Smooth muscle cell (in vitro differentiated cells): ENCODE data around the gene SH3GL3. TPM values are rescaled to one million over a fixed set of nuclear protein-coding genes. Genes with fewer than 3 reads are reported as not detected.

ENCODE experiments used
- DNase-seq: peaks from one replicate; lab custom pipeline; 2025; ENCODE audit not compliant: unreplicated experiment; lab: John Stamatoyannopoulos, UW
- H2AFZ ChIP-seq: fragments of 200-600 bp; sonication (generic); 2 replicates; pipeline ENCODE4 v1.6.0; 2016; ENCODE audit warnings: antibody characterized with exemption, low read depth, mild to moderate bottlenecking
- H3F3A ChIP-seq: fragments of 200-600 bp; sonication (generic); 2 replicates; pipeline ENCODE4 v1.6.0; 2017; ENCODE audit warnings: antibody characterized with exemption, low read depth
- H3K27ac ChIP-seq: fragments of 200-600 bp; sonication (generic); 2 replicates; pipeline ENCODE4 v1.5.1; 2016; ENCODE audit warnings: low read depth, mild to moderate bottlenecking
- H3K27me3 ChIP-seq: fragments of 200-600 bp; sonication (generic); 2 replicates; pipeline ENCODE4 v1.6.1; 2016; ENCODE audit warnings: low read depth, mild to moderate bottlenecking
- H3K36me3 ChIP-seq: fragments of 200-600 bp; sonication (generic); 2 replicates; pipeline ENCODE4 v1.5.1; 2016; ENCODE audit warnings: low read depth
- H3K4me1 ChIP-seq: fragments of 200-600 bp; sonication (generic); 2 replicates; pipeline ENCODE4 v1.5.1; 2016; ENCODE audit warnings: low read depth
- H3K4me2 ChIP-seq: fragments of 200-600 bp; sonication (generic); 2 replicates; pipeline ENCODE4 v1.6.0; 2016; ENCODE audit warnings: mild to moderate bottlenecking
- H3K4me3 ChIP-seq: fragments of 200-600 bp; sonication (generic); 2 replicates; pipeline ENCODE4 v1.5.1; 2016; ENCODE audit warnings: mild to moderate bottlenecking
- H3K79me2 ChIP-seq: fragments of 200-600 bp; sonication (generic); 2 replicates; pipeline ENCODE4 v1.6.0; 2016; ENCODE audit warnings: low read depth, mild to moderate bottlenecking
- H3K9ac ChIP-seq: fragments of 200-600 bp; sonication (generic); 2 replicates; pipeline ENCODE4 v1.6.0; 2016; ENCODE audit warnings: low read depth
- H3K9me3 ChIP-seq: fragments of 200-600 bp; sonication (generic); replicated peaks from 2 replicates; pipeline ENCODE4 v1.5.1; 2016; ENCODE audit warnings: low read depth
- H4K20me1 ChIP-seq: fragments of 200-600 bp; sonication (generic); 2 replicates; pipeline ENCODE4 v1.6.0; 2016; ENCODE audit warnings: low read depth
- WGBS: methylation state at CpG from one replicate; pipeline ENCODE4 v1.1.7; 2016; ENCODE audit warnings: low lambda C conversion rate; 5-methylcytosine and 5-hydroxymethylcytosine counted together
- polyA plus RNA-seq: library from polyadenylated mRNA; unstranded; fragments of >200 nt; fragmentation: Nextera tagmentation; extraction: Ambion mirVana; gene quantifications from 2 replicates; pipeline ENCODE4 v1.2.1, GENCODE V29; 2016
- total RNA-seq: library from RNA; depleted of rRNA; stranded (reverse); fragments of >200 nt; gene quantifications from 2 replicates; pipeline ENCODE4 v1.2.3, GENCODE V29; 2014
- TF ChIP-seq, protein P1 (sequence below): fragments of 200-600 bp; sonication (generic); IDR thresholded peaks from 2 replicates; pipeline ENCODE4 v1.5.1; 2017; ENCODE audit warnings: borderline replicate concordance, mild to moderate bottlenecking, antibody characterized with exemption; ENCODE audit not compliant: insufficient read depth, poor library complexity, severe bottlenecking

The SH3GL3 gene
- total and polyA plus RNA-seq, 2 experiments from 2014 or later = 0.50 to 2.2 TPM

DNA sequence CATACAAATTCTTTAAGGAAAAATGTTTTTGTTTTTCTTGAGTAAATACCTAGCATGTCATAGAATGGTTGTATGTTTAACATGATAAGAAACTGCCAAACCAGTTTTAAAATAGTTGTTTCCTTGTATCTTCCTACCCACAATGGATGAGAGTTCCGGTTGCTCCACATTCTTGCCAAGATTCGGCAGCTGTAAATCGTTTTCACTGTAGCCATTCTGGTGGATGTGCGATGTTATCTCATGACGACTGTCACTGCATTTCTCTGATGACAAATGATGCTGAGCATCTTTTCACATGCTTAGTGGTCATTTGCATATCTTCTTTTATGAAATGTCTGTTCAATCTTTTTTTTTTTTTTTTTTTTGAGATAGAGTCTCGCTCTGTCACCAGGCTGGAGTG, 36.6 kb upstream of the SH3GL3 start:
- no peak overlapping the region for H3K27ac ChIP-seq
- no peaks in the 10 kb centered on the region for H3K36me3 ChIP-seq
- H4K20me1 ChIP-seq = no peaks in the 10 kb centered on the region
- H3K27me3 ChIP-seq = no peaks in the 10 kb centered on the region
- no peak for DNase-seq
- no peaks in the 10 kb centered on the region for H3K79me2 ChIP-seq
- H3K4me2 ChIP-seq = no peak overlapping the region
- whole genome bisulfite sequencing = 74% methylated on average over 6 of the region's 6 CpGs
- H2AFZ ChIP-seq = no peak overlapping the region
- H3F3A ChIP-seq = no peaks in the 10 kb centered on the region
- H3K9me3 ChIP-seq = no peaks in the 10 kb centered on the region
- H3K9ac ChIP-seq = no peak overlapping the region
- H3K4me1 ChIP-seq = no peaks in the 10 kb centered on the region
- H3K4me3 ChIP-seq = no peak overlapping the region
- TF ChIP-seq, protein P1, sequence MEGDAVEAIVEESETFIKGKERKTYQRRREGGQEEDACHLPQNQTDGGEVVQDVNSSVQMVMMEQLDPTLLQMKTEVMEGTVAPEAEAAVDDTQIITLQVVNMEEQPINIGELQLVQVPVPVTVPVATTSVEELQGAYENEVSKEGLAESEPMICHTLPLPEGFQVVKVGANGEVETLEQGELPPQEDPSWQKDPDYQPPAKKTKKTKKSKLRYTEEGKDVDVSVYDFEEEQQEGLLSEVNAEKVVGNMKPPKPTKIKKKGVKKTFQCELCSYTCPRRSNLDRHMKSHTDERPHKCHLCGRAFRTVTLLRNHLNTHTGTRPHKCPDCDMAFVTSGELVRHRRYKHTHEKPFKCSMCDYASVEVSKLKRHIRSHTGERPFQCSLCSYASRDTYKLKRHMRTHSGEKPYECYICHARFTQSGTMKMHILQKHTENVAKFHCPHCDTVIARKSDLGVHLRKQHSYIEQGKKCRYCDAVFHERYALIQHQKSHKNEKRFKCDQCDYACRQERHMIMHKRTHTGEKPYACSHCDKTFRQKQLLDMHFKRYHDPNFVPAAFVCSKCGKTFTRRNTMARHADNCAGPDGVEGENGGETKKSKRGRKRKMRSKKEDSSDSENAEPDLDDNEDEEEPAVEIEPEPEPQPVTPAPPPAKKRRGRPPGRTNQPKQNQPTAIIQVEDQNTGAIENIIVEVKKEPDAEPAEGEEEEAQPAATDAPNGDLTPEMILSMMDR = no peak

DNA sequence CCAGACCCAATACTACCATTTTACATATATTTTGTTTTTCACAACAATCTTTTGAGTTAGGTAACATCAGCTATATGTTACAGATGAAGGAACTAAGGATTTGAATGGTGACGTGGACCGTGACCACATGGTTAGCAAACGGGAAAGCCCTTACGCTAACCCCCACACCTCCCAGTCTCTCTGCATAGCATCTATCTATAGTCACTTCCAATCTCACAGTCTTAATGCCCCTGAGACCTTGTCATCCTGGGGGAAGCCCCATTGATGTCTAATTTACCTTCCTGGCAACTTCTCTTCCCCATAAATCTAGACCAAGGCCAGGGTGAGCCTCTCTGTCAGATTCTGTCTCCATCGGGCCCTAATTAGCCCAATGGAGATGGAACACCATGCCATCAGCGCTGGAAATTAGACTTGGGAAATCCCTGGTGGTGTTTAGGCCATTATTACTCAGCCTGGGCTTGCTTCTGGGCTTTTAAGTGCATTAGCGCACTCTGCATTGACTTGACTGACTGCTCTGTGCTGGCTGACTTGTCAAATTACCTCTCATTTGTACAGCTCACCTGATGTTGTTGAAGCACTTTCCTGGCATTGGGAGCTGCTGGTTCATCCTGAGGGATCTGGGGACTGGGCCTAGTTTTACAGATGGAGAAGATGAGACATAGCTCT, 34.0 kb upstream of the SH3GL3 start:
- no peaks in the 10 kb centered on the region for H3K79me2 ChIP-seq
- no peaks in the 10 kb centered on the region for H3K27me3 ChIP-seq
- WGBS = 81% methylated on average over 7 of the region's 7 CpGs
- no peaks in the 10 kb centered on the region for H3K36me3 ChIP-seq
- no peak overlapping the region for H3K9ac ChIP-seq
- H3F3A ChIP-seq = no peaks in the 10 kb centered on the region
- H2AFZ ChIP-seq = no peak overlapping the region
- H3K4me2 ChIP-seq = no peak overlapping the region
- TF ChIP-seq, protein P1 = no peak
- H3K27ac ChIP-seq = no peak overlapping the region
- no peak for DNase-seq
- H3K9me3 ChIP-seq = no peaks in the 10 kb centered on the region
- H4K20me1 ChIP-seq = no peaks in the 10 kb centered on the region
- H3K4me3 ChIP-seq = no peak overlapping the region
- H3K4me1 ChIP-seq = no peaks in the 10 kb centered on the region

DNA sequence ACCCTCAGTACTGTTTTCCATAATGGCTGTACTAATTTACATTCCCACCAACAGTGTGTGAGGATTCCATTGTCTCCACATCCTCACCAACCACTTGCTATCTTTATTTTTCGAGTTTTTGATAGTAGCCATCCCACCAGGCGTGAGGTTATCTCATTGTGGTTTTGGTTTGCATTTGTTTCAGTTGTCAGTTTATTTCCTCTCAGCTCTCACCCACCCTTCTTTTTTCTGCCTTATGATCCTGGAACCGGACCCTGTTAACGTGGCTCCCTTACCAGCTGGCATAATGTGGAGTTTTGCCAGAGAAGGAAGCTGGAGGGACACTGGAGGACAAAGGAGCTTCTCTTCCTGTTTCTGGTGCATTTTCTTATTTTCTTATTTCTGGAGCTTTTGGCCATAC, 25.1 kb upstream of the SH3GL3 start:
- Histone ChIP-seq H2AFZ (no peak overlapping the region), H3K9ac (no peak overlapping the region), H3F3A (no peaks in the 10 kb centered on the region), H3K27me3 (peaks cover 5% of the 10 kb centered on the region), H3K27ac (no peak overlapping the region), H3K4me1 (no peaks in the 10 kb centered on the region), H4K20me1 (no peaks in the 10 kb centered on the region), H3K36me3 (no peaks in the 10 kb centered on the region), H3K4me2 (no peak overlapping the region), H3K4me3 (no peak overlapping the region), H3K9me3 (no peaks in the 10 kb centered on the region), H3K79me2 (no peaks in the 10 kb centered on the region)
- TF ChIP-seq, protein P1 = no peak
- 82% methylated on average over 4 of the region's 4 CpGs for WGBS
- DNase-seq = no peak

DNA sequence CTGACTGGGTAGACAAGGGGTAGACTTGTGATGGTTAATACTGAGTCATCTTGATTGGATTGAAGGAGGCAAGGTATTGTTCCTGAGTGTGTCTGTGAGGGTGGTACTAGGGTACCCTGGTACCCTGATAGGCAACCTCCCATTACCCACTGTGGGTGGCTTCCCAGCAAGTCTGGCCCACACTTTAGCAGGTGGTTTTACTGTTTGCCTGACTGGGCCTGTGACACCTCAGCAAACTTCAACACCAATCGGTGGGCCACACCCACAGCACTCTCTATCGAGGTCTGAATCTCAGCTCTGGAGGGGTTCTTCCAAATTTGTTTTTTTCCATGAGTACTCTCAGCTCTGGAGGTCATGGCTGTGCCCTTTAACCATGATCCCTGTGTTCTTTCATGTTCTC, 24.6 kb upstream of the SH3GL3 start:
- H3K36me3 ChIP-seq = no peaks in the 10 kb centered on the region
- WGBS = 90% methylated on average over 2 of the region's 2 CpGs
- peaks cover 5% of the 10 kb centered on the region for H3K27me3 ChIP-seq

More for the DNA sequence above, 24.6 kb upstream of the SH3GL3 start:
- Histone ChIP-seq H4K20me1 (no peaks in the 10 kb centered on the region), H3K9me3 (no peaks in the 10 kb centered on the region), H3K4me2 (no peak overlapping the region), H3K27ac (no peak overlapping the region), H3F3A (no peaks in the 10 kb centered on the region), H3K4me1 (no peaks in the 10 kb centered on the region), H3K9ac (no peak overlapping the region), H3K79me2 (no peaks in the 10 kb centered on the region), H2AFZ (no peak overlapping the region), H3K4me3 (no peak overlapping the region)
- no peak for DNase-seq
- TF ChIP-seq, protein P1 = no peak
